Breast epithelium (tissue), 4 donors: Measurements from ENCODE around the gene LPAR3. TPM values are rescaled to one million over a fixed set of nuclear protein-coding genes. Genes with fewer than 3 reads are reported as not detected.

ENCODE experiments used
- DNase-seq, 2 donors: peaks; one replicate each; pipeline ENCODE4 v3.0.0-alpha.2; 2019; ENCODE audit warnings: low spot score in 2 of 2
- H3K27ac ChIP-seq, 2 donors: fragments of 200-600 bp; sonication (generic) in 1 of 2; one replicate each; pipeline ENCODE4 v1.5.1; 2016 to 2019; ENCODE audit warnings: mild to moderate bottlenecking in 1 of 2
- H3K27me3 ChIP-seq, 2 donors: fragments of 200-600 bp; sonication (generic) in 1 of 2; one replicate each; pipeline versions ENCODE4 v1.5.1 to v1.6.0; 2017 to 2019; ENCODE audit warnings: control low read depth in 1 of 2, mild to moderate bottlenecking in 1 of 2
- H3K36me3 ChIP-seq: fragments of 200-600 bp; one replicate; pipeline ENCODE4 v1.5.1; 2019
- H3K4me1 ChIP-seq, 2 donors: fragments of 200-600 bp; sonication (generic); one replicate each; pipeline ENCODE4 v1.5.1; 2016 to 2019; ENCODE audit warnings: control low read depth in 1 of 2
- H3K4me3 ChIP-seq, 3 donors: fragments of 200-600 bp; sonication (generic); 1 replicate in 2 of 3; 2 replicates in 1 of 3; pipeline ENCODE4 v1.5.1; 2016 to 2019; ENCODE audit warnings: mild to moderate bottlenecking in 3 of 3, moderate library complexity in 2 of 3
- H3K9me3 ChIP-seq, 2 donors: fragments of 200-600 bp; sonication (generic) in 1 of 2; one replicate each; pipeline ENCODE4 v1.5.1; 2016 to 2019; ENCODE audit warnings: control low read depth in 1 of 2
- CTCF ChIP-seq, 3 donors: fragments of 450-650 bp; IDR thresholded peaks; one replicate each; pipeline ENCODE4 v1.5.1; 2016 to 2017; ENCODE audit warnings: antibody characterized with exemption in 3 of 3, mild to moderate bottlenecking in 3 of 3, moderate library complexity in 3 of 3
- POLR2A ChIP-seq: fragments of 450-650 bp; IDR thresholded peaks from one replicate; pipeline ENCODE4 v1.6.1; 2016; ENCODE audit warnings: antibody characterized with exemption, mild to moderate bottlenecking, moderate library complexity
- POLR2AphosphoS5 ChIP-seq, 3 donors: sonication (generic); formaldehyde crosslinking; IDR thresholded peaks; one replicate each; pipeline ENCODE4 v1.6.1; 2017; ENCODE audit warnings: antibody characterized with exemption in 3 of 3
- intact Hi-C: fragments of 100-400 bp; cut with DNase I; formaldehyde crosslinking; loops from one replicate; pipeline ENCODE4 v1.15.1; 2023; ENCODE audit warnings: low total_unique reads
- total RNA-seq, 3 donors: library from RNA; depleted of rRNA; stranded (reverse); fragments of >200 nt; gene quantifications; one replicate each; pipeline ENCODE4 v1.1.0, GENCODE V29; 2016

Gene LPAR3
- total RNA-seq, 3 donors from 2014 or later = 1.6 to 3.7 TPM; not detected in 1

GRCh38 chr1:84870591-84870990 lies 22.4 kb downstream of the LPAR3 start:
- no peak overlapping the region for H3K27ac ChIP-seq
- H3K36me3 ChIP-seq = no peaks in the 10 kb centered on the region
- DNase-seq = no peak
- H3K9me3 ChIP-seq = no peaks in the 10 kb centered on the region
- no peak overlapping the region for H3K4me3 ChIP-seq
- intact Hi-C loops = no loop called here
- H3K4me1 ChIP-seq = no peaks in the 10 kb centered on the region
- TF ChIP-seq POLR2AphosphoS5 (IDR thresholded peaks at IDR 0.05) (no peak), CTCF (IDR thresholded peaks at IDR 0.05) (no peak), POLR2A (no peak)
- no peaks in the 10 kb centered on the region for H3K27me3 ChIP-seq

- no peak for DNase-seq
- Histone ChIP-seq H3K4me1 (no peaks in the 10 kb centered on the region), H3K9me3 (no peaks in the 10 kb centered on the region), H3K27me3 (no peaks in the 10 kb centered on the region), H3K27ac (no peak overlapping the region), H3K4me3 (no peak overlapping the region), H3K36me3 (no peaks in the 10 kb centered on the region)
- no peak for TF ChIP-seq CTCF (IDR thresholded peaks at IDR 0.05)
- no peak for TF ChIP-seq POLR2AphosphoS5 (IDR thresholded peaks at IDR 0.05)
- no peak for TF ChIP-seq POLR2A
- intact Hi-C loops = no loop called here
These were observed 23.3 kb downstream of the LPAR3 start for GRCh38 chr1:84869720-84870119.

GRCh38 chr1:84862810-84863251 lies 30.2 kb downstream of the LPAR3 start:
- Histone ChIP-seq H3K36me3 (no peaks in the 10 kb centered on the region), H3K27ac (no peak overlapping the region), H3K4me3 (no peak overlapping the region), H3K9me3 (no peaks in the 10 kb centered on the region), H3K4me1 (no peaks in the 10 kb centered on the region), H3K27me3 (no peaks in the 10 kb centered on the region)
- TF ChIP-seq POLR2AphosphoS5 (IDR thresholded peaks at IDR 0.05) = no peak
- intact Hi-C loops = no loop called here
- no peak for DNase-seq

- no peak for DNase-seq
- H3K27me3 ChIP-seq = no peaks in the 10 kb centered on the region
- H3K27ac ChIP-seq = no peak overlapping the region
- H3K4me3 ChIP-seq = no peak overlapping the region
- no peaks in the 10 kb centered on the region for H3K9me3 ChIP-seq
- H3K4me1 ChIP-seq = no peaks in the 10 kb centered on the region
- intact Hi-C loops = no loop called here
- no peaks in the 10 kb centered on the region for H3K36me3 ChIP-seq
- TF ChIP-seq CTCF (IDR thresholded peaks at IDR 0.05) = no peak
- TF ChIP-seq POLR2A = no peak
- TF ChIP-seq POLR2AphosphoS5 (IDR thresholded peaks at IDR 0.05) = no peak
These were observed 30.9 kb downstream of the LPAR3 start for GRCh38 chr1:84861988-84862644.

GRCh38 chr1:84861516-84861915 lies 31.5 kb downstream of the LPAR3 start:
- TF ChIP-seq CTCF (IDR thresholded peaks at IDR 0.05) (no peak), POLR2AphosphoS5 (IDR thresholded peaks at IDR 0.05) (no peak)
- H3K4me3 ChIP-seq = no peak overlapping the region
- no peaks in the 10 kb centered on the region for H3K4me1 ChIP-seq
- no peaks in the 10 kb centered on the region for H3K27me3 ChIP-seq
- DNase-seq = no peak
- H3K27ac ChIP-seq = no peak overlapping the region
- H3K9me3 ChIP-seq = no peaks in the 10 kb centered on the region
- intact Hi-C loops = no loop called here
- H3K36me3 ChIP-seq = no peaks in the 10 kb centered on the region
